ENCODE measurements around the gene EREG.

The EREG gene

DNA sequence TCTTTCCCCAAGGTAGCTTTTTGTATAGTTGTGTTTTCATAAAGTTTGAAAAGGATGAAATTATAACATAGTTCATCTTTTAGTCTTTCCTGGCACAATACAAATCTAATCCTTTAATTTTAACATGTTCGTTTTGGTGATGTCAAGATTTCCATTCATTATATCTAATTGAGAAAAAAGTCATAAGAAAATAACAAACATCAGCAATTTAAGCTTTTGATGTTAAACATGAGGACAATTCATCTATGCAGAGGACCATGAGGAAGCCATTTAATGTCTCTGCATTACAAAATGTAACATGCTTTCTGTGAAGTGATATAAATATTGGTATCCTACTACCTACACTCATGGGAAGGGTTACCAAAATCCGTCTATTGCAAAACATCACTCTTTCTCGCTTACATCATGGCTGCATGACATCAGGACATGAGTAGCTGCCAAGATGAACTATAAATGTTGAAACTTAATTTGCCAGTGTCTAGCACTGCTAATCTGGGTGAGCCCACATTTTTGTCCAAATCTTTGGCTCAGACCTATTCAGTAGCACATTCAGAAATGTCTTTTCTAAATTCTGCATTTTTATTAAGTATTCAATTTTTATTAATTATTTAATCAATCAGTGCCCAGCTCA, 47.2 kb upstream of the EREG start:
- H3K9me3 ChIP-seq (ENCODE audit: control insufficient read depth, insufficient read depth, low read length), result no peaks in the 10 kb centered on the region
- TF ChIP-seq CTCF (IDR thresholded peaks at IDR 0.05; ENCODE audit: low read depth, low read length, poor library complexity, severe bottlenecking) (no peak), EZH2phosphoT487 (IDR thresholded peaks at IDR 0.05; ENCODE audit: borderline replicate concordance, low read length) (no peak)
- H3K9me2 ChIP-seq (replicated peaks; ENCODE audit: control insufficient read depth, low read length), result no peaks in the 10 kb centered on the region
- no peak overlapping the region for H3K27ac ChIP-seq (ENCODE audit: low read depth, low read length)
- H3K36me3 ChIP-seq (ENCODE audit: control insufficient read depth, low read length), result no peaks in the 10 kb centered on the region
- no peaks in the 10 kb centered on the region for H3K4me1 ChIP-seq (ENCODE audit: control insufficient read depth, low read length)
- no peaks in the 10 kb centered on the region for H3K79me2 ChIP-seq (ENCODE audit: control insufficient read depth, low read length)
- no peak overlapping the region for H3K4me2 ChIP-seq (ENCODE audit: low read length)
- no peak overlapping the region for H3K4me3 ChIP-seq (ENCODE audit: low read length)
- H3F3A ChIP-seq (ENCODE audit: control insufficient read depth, insufficient read depth), result no peaks in the 10 kb centered on the region
- H3K27me3 ChIP-seq (ENCODE audit: control insufficient read depth, low read length), result peaks cover 12% of the 10 kb centered on the region
- no peaks in the 10 kb centered on the region for H4K20me1 ChIP-seq (ENCODE audit: control insufficient read depth, insufficient read depth, low read depth, low read length)

GRCh38 chr4:74318276-74318675, 46.7 kb upstream of the EREG start:
- no peaks in the 10 kb centered on the region for H3K36me3 ChIP-seq (ENCODE audit: control insufficient read depth, low read length)
- TF ChIP-seq CTCF (IDR thresholded peaks at IDR 0.05; ENCODE audit: low read depth, low read length, poor library complexity, severe bottlenecking), result no peak
- no peak for TF ChIP-seq EZH2phosphoT487 (IDR thresholded peaks at IDR 0.05; ENCODE audit: borderline replicate concordance, low read length)
- H3K4me1 ChIP-seq (ENCODE audit: control insufficient read depth, low read length), result no peaks in the 10 kb centered on the region
- no peaks in the 10 kb centered on the region for H3K9me3 ChIP-seq (ENCODE audit: control insufficient read depth, insufficient read depth, low read length)
- H3F3A ChIP-seq (ENCODE audit: control insufficient read depth, insufficient read depth), result no peaks in the 10 kb centered on the region
- no peak overlapping the region for H3K4me3 ChIP-seq (ENCODE audit: low read length)
- no peak overlapping the region for H3K27ac ChIP-seq (ENCODE audit: low read depth, low read length)
- H3K27me3 ChIP-seq (ENCODE audit: control insufficient read depth, low read length), result peaks cover 17% of the 10 kb centered on the region
- H4K20me1 ChIP-seq (ENCODE audit: control insufficient read depth, insufficient read depth, low read depth, low read length), result no peaks in the 10 kb centered on the region
- H3K9me2 ChIP-seq (replicated peaks; ENCODE audit: control insufficient read depth, low read length), result no peaks in the 10 kb centered on the region
- H3K4me2 ChIP-seq (ENCODE audit: low read length), result no peak overlapping the region
- no peaks in the 10 kb centered on the region for H3K79me2 ChIP-seq (ENCODE audit: control insufficient read depth, low read length)

DNA sequence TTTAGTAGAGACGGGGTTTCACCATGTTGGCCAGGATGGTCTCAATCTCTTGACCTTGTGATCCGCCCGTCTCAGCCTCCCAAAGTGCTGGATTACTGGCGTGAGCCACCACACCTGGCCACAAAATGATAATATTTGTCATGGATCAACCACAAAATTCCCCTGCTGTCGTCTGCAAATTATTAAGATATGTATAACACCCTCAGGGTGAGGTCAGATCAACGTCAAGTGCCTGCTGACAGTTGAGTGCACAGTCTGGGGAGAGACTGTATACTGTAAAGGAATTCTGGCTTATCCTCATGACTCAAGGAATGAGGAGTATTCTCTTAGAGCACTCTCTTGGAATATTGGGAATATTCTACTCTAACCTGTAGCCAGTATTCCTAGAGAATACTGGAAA, 45.5 kb upstream of the EREG start:
- H4K20me1 ChIP-seq (ENCODE audit: control insufficient read depth, insufficient read depth, low read depth, low read length), result no peaks in the 10 kb centered on the region
- TF ChIP-seq CTCF (IDR thresholded peaks at IDR 0.05; ENCODE audit: low read depth, low read length, poor library complexity, severe bottlenecking) (no peak), EZH2phosphoT487 (IDR thresholded peaks at IDR 0.05; ENCODE audit: borderline replicate concordance, low read length) (no peak)
- H3K27me3 ChIP-seq (ENCODE audit: control insufficient read depth, low read length), result peaks cover 22% of the 10 kb centered on the region
- H3F3A ChIP-seq (ENCODE audit: control insufficient read depth, insufficient read depth), result no peaks in the 10 kb centered on the region
- no peak overlapping the region for H3K4me3 ChIP-seq (ENCODE audit: low read length)
- H3K79me2 ChIP-seq (ENCODE audit: control insufficient read depth, low read length), result no peaks in the 10 kb centered on the region
- H3K4me1 ChIP-seq (ENCODE audit: control insufficient read depth, low read length), result no peaks in the 10 kb centered on the region
- H3K27ac ChIP-seq (ENCODE audit: low read depth, low read length), result no peak overlapping the region
- H3K4me2 ChIP-seq (ENCODE audit: low read length), result no peak overlapping the region
- no peaks in the 10 kb centered on the region for H3K36me3 ChIP-seq (ENCODE audit: control insufficient read depth, low read length)
- no peaks in the 10 kb centered on the region for H3K9me3 ChIP-seq (ENCODE audit: control insufficient read depth, insufficient read depth, low read length)
- no peaks in the 10 kb centered on the region for H3K9me2 ChIP-seq (replicated peaks; ENCODE audit: control insufficient read depth, low read length)
